Duodenal mucosa (tissue), 2 donors: ENCODE data around the gene DAND5.

Experiments used
- H3K27ac ChIP-seq: one replicate; pipeline ENCODE4 v1.7.0; 2013; ENCODE audit warnings: low read depth, low read length
- H3K27me3 ChIP-seq, 2 donors: one replicate each; pipeline ENCODE4 v1.7.0; 2013; ENCODE audit warnings: low read length in 2 of 2, control low read depth in 1 of 2; ENCODE audit not compliant: insufficient read depth in 2 of 2, control insufficient read depth in 1 of 2
- H3K36me3 ChIP-seq, 2 donors: one replicate each; pipeline ENCODE4 v1.7.0; 2013; ENCODE audit warnings: low read length in 2 of 2, control low read depth in 1 of 2; ENCODE audit not compliant: insufficient read depth in 2 of 2, control insufficient read depth in 1 of 2
- H3K4me1 ChIP-seq, 2 donors: one replicate each; pipeline ENCODE4 v1.7.0; 2013; ENCODE audit warnings: low read length in 2 of 2, control low read depth in 1 of 2; ENCODE audit not compliant: insufficient read depth in 2 of 2, control insufficient read depth in 1 of 2
- H3K4me3 ChIP-seq, 2 donors: one replicate each; pipeline ENCODE4 v1.7.0; 2013; ENCODE audit warnings: low read length in 2 of 2, low read depth in 1 of 2
- H3K9ac ChIP-seq, 2 donors: one replicate each; pipeline ENCODE4 v1.7.0; 2013; ENCODE audit warnings: low read length in 2 of 2, low read depth in 1 of 2
- H3K9me3 ChIP-seq, 2 donors: one replicate each; pipeline ENCODE4 v1.7.0; 2013; ENCODE audit warnings: low read length in 2 of 2, control low read depth in 1 of 2; ENCODE audit not compliant: control insufficient read depth in 1 of 2

The DAND5 gene

DNA sequence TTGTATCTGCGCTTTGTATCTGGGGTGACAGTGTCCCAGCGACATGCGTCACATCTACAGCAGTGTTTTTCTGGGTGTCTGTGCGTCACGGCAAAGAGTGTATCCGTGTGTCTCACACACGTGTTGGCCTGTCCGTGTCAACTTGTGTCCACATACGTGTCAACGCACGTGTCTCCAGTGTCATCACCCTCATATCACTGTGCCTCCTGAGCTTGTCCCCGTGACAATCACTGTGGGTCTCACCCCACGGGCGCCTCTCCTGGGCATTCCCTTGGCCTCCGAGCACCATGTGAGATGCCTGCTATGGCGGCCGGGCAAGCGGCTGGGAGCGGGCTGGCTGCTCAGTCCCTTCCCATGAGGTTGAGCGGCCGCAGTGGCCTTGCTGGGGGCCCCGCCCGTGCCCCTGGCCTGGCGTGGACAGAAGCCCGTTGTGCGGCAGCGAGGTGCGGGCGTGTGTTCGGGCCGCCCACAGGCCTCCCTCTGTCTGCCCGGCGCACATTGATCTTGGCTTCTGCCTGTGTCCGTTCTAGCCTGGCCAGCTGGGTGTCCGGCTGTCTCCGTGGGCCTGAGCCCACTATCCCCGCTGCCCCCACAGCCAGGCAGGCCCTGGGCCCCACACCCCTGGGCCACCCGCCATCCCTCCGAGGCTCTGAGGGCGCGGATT, 32.3 kb downstream of the DAND5 start:
- no peak overlapping the region for H3K4me3 ChIP-seq
- H3K9me3 ChIP-seq: no peaks in the 10 kb centered on the region
- no peak overlapping the region for H3K9ac ChIP-seq
- no peak overlapping the region for H3K27ac ChIP-seq
- H3K4me1 ChIP-seq: peaks cover 25 to 27% of the 10 kb centered on the region in 2 donors
- H3K36me3 ChIP-seq: peaks cover 3 to 6% of the 10 kb centered on the region in 2 donors
- H3K27me3 ChIP-seq: no peaks in the 10 kb centered on the region

GRCh38 chr19:13002166-13002898, 33.0 kb downstream of the DAND5 start:
- H3K9me3 ChIP-seq: no peaks in the 10 kb centered on the region
- no peak overlapping the region for H3K9ac ChIP-seq
- peaks cover 3 to 6% of the 10 kb centered on the region in 2 donors for H3K36me3 ChIP-seq
- H3K4me1 ChIP-seq: peaks cover 23% of the 10 kb centered on the region in 2 donors
- peak overlapping the region; percentile 17 for H3K27ac ChIP-seq
- H3K27me3 ChIP-seq: no peaks in the 10 kb centered on the region
- no peak overlapping the region for H3K4me3 ChIP-seq

DNA sequence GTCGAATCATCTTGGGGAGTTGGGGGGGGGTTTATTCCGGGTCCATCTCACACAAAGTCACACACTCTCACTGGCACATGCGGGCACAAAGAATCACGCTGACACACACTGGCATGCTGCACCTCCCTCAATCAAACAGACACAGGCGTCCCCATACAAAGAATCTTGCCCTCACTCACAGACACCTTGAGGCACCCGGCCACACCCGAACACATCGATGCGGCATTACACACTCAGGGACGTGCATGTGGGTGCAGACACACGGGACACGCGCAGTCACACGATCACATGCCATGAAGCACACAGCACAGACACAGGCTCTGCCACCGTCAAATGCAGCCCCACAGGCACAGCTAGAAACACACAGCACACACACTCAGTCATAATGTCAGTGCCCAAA, 33.7 kb downstream of the DAND5 start:
- Histone ChIP-seq H3K27ac (no peak overlapping the region), H3K9ac (no peak overlapping the region), H3K27me3 (no peaks in the 10 kb centered on the region), H3K36me3 (peaks cover 3 to 6% of the 10 kb centered on the region in 2 donors), H3K4me1 (peaks cover 21 to 24% of the 10 kb centered on the region in 2 donors), H3K4me3 (no peak overlapping the region), H3K9me3 (no peaks in the 10 kb centered on the region)

DNA sequence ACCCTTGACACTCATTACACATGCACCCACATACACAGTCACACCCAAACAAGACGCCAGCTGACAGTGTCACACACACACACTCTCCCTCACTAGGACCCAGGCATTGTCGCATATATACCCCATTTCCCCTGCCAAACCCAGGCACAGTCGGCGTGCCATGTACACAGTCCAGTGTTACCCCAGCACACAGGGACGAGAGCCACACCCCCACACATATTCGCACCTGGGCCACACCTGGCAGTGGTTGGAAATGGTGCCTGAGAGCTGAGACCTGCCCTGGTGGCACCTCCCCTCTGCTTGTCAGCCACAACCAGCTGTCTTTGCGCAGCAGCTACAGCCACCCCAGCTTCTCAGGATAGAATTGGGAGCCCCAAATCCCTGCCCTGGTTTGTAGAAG, 34.9 kb downstream of the DAND5 start:
- Histone ChIP-seq H3K4me3 (no peak overlapping the region), H3K36me3 (no peaks in the 10 kb centered on the region), H3K9ac (peak overlapping the region in 1 of 2 donors; percentile 6), H3K4me1 (peaks cover 21 to 26% of the 10 kb centered on the region in 2 donors), H3K9me3 (no peaks in the 10 kb centered on the region), H3K27me3 (no peaks in the 10 kb centered on the region), H3K27ac (no peak overlapping the region)

DNA sequence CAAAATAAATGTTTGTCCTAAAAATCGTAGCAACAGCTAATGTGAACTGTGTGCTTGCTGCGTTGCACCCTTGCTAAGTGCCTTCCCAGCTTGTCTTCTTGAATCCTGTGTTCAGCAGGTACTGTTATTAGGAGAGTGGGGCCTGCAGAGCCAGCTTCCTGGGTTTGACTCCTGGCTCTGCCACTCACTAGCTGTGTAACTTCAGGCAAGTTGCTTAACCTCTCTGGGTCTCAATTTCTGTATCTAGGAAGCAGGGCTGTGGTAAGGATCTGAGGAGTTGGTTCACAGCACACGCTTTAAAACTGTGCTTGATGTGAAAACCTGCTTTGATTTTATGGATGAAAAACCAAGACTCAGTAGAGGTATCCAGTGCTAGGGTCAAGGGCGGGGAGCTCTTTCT, 35.9 kb downstream of the DAND5 start:
- H3K36me3 ChIP-seq: no peaks in the 10 kb centered on the region
- no peak overlapping the region for H3K27ac ChIP-seq
- H3K9ac ChIP-seq: no peak overlapping the region
- no peaks in the 10 kb centered on the region for H3K9me3 ChIP-seq
- H3K4me1 ChIP-seq: peaks cover 25 to 31% of the 10 kb centered on the region in 2 donors
- no peaks in the 10 kb centered on the region for H3K27me3 ChIP-seq
- H3K4me3 ChIP-seq: no peak overlapping the region

DNA sequence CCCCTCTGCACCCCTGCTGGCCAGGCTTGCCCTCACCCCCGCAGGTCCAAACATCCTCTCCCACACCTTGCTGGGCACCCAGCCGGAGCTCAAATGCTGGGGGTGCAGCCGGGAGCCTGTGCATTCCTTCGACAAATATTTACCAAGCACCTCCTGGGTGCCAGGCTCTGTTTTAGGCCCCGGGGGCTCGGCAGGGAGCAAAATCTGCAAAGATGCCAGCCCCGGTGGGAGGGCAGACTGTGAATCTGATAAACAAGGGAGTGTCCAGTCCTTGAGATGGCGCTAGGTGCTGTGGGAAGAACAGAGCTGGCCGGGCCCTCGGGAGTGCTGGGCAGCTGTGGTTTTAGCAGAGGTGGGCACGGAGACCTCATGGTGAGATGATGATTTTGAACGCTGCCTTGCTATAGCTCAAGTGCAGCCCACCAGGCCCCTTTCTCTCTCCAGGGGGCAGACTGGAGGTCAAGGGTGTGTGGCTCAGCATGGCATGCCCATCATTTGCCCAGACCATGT, 36.5 kb downstream of the DAND5 start:
- H3K4me3 ChIP-seq: no peak overlapping the region
- peaks cover 25 to 31% of the 10 kb centered on the region in 2 donors for H3K4me1 ChIP-seq

DNA sequence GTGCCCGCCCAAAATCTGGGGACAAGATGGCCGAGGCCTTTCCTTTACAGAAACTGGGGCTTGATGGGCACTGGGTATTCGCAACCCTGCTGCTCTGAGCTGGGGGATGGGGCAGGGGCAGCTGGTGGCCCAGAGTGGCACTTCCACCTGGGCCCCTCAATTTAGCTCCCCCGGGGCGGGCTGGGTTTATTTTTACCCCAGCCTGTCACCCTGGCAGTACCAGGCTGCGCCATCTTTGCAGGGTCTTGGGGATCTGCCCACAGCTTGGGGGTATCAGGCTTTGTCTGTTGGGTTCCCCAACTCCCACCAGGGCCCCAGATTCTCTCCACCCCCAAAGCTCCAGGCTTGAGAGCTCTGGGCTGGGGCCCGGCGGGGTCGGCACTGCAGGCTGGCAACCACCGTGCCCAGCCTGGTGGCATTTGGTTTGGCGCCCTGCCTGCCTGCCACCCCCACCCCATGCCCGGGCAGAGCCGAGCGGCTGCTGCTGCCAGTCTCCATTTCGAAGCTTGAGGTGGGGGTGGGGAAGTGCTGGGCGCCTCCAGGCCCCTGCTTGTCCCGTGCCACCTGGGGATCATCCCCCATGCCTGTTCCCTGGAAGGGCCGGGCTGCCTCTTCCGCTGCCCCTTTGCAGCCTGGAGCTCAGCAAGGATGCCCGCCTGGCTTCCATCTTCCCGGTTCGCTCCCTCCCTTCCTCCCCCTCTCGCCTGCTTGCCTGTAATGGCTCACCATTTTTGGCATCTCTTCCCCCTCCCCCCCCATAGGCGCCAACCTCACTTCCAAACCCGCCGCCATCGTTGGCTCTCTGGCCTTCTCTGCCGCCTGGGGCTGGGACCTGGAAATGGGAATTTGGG, 37.3 kb downstream of the DAND5 start:
- no peaks in the 10 kb centered on the region for H3K9me3 ChIP-seq
- peaks cover 0 to 2% of the 10 kb centered on the region in 2 donors for H3K27me3 ChIP-seq
- H3K4me1 ChIP-seq: peaks cover 25 to 31% of the 10 kb centered on the region in 2 donors
- H3K4me3 ChIP-seq: no peak overlapping the region
- no peak overlapping the region for H3K9ac ChIP-seq
- no peaks in the 10 kb centered on the region for H3K36me3 ChIP-seq
- no peak overlapping the region for H3K27ac ChIP-seq

More for the DNA sequence above, 36.5 kb downstream of the DAND5 start:
- Histone ChIP-seq H3K9me3 (no peaks in the 10 kb centered on the region), H3K27ac (no peak overlapping the region), H3K27me3 (no peaks in the 10 kb centered on the region), H3K9ac (no peak overlapping the region), H3K36me3 (no peaks in the 10 kb centered on the region)

DNA sequence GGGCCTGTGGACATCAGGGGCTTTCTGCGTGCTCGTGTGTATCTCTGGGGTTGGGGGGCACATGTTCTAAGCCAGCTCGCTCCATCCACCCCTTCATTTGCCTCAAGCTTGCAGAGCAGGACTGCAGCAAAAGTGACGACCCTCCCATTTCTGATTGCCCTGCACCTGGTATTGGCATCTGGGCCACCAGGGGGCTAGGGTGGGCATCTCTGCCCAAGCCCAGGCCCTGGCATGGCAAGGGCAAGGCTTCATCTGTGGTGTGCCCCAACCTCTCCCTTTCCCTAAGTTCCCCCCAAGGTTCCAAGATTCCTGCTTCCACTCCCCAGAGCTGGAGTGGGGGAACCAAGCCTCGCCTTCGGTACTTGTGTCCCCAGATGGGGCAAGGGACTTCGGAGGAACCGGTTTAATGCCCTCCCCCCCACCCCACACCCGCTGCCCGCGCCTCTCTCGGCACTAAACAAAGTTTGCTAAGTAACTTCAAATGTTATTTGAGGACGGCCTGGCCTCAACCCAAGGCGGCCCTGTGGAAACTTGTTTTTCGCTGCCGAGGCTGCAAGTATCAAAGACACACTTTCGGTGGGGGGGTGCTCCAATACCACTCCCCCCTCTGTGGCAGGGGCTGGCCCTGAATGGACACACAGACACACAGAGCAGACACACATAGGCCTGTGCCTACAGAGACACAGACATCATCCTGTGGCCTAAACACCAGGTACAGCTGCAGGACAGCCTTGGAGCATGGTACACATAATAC, 38.1 kb downstream of the DAND5 start:
- no peaks in the 10 kb centered on the region for H3K9me3 ChIP-seq
- H3K9ac ChIP-seq: no peak overlapping the region
- peaks cover 26 to 32% of the 10 kb centered on the region in 2 donors for H3K4me1 ChIP-seq
- H3K4me3 ChIP-seq: no peak overlapping the region
- no peak overlapping the region for H3K27ac ChIP-seq
- H3K36me3 ChIP-seq: no peaks in the 10 kb centered on the region
- peaks cover 0 to 6% of the 10 kb centered on the region in 2 donors for H3K27me3 ChIP-seq

DNA sequence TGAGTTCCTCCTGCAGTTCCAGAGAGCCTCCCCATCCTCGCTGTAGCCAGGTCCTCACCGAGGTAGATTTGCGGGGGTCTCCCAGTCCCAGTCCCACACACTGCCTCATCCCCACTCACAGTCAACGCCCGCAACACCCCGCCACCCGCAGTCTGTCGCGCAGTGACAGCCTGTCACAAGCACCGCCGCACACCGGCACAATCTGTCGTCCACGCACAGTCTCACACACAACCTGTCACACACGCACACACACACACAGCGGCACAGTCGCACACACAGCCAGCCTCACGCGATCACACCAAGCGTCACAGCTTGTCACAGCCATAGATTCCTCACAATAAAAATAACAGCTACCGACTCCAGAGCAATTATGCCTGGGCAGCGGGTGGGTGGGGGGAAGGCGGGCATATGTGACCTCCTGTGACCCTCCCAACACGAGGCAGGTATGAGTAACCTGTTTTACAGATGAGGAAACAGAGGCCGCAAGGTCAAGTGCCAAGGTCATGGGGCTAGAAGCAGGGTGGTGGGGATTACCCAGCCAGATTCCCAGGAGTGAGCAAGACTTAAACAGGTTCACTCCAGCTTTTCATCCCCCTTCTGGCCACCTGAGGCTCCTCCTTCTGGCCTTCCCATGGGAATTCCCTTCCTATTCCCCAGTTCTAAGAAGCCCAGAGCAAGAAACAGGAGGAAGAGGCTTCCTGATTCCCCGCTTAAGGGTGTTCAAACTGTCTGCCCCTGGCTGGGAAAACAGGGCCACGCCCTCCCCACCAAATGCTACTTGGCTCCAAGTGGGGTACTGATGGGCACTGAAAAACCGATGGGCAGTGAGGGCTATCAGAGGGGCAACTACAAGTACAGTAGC, 39.8 kb downstream of the DAND5 start:
- Histone ChIP-seq H3K9me3 (no peaks in the 10 kb centered on the region), H3K27ac (no peak overlapping the region), H3K9ac (no peak overlapping the region), H3K27me3 (peaks cover 0 to 10% of the 10 kb centered on the region in 2 donors), H3K36me3 (no peaks in the 10 kb centered on the region), H3K4me3 (no peak overlapping the region), H3K4me1 (peaks cover 34 to 40% of the 10 kb centered on the region in 2 donors)
